Endodermal cell (in vitro differentiated cells): ENCODE results near the gene XDH. TPM values are rescaled to one million over a fixed set of nuclear protein-coding genes. Genes with fewer than 3 reads are reported as not detected.

Experiments used
- DNase-seq: peaks from one replicate; pipeline ENCODE4 v3.0.0-alpha.2; 2017
- H3K27ac ChIP-seq: 2 replicates; pipeline ENCODE4 v1.5.1; 2013; ENCODE audit warnings: mild to moderate bottlenecking, low read depth, low read length, moderate library complexity
- H3K27me3 ChIP-seq: 2 replicates; pipeline ENCODE4 v1.6.1; 2013; ENCODE audit warnings: mild to moderate bottlenecking, low read length, moderate library complexity; ENCODE audit not compliant: insufficient read depth, control insufficient read depth, poor library complexity, severe bottlenecking
- H3K36me3 ChIP-seq: 2 replicates; pipeline ENCODE4 v1.7.0; 2013; ENCODE audit warnings: mild to moderate bottlenecking, low read length, moderate library complexity; ENCODE audit not compliant: control insufficient read depth, insufficient read depth
- H3K4me1 ChIP-seq: one replicate; pipeline ENCODE4 v1.7.0; 2013; ENCODE audit warnings: low read length; ENCODE audit not compliant: control insufficient read depth, insufficient read depth
- H3K4me3 ChIP-seq: 2 replicates; pipeline ENCODE4 v1.5.1; 2013; ENCODE audit warnings: mild to moderate bottlenecking, low read length, moderate library complexity
- H3K9ac ChIP-seq: 2 replicates; pipeline ENCODE4 v1.6.1; 2013; ENCODE audit warnings: mild to moderate bottlenecking, low read length, moderate library complexity; ENCODE audit not compliant: poor library complexity, severe bottlenecking; ENCODE audit errors: extremely low read depth
- H3K9me3 ChIP-seq: 2 replicates; pipeline ENCODE4 v1.6.1; 2013; ENCODE audit warnings: mild to moderate bottlenecking, low read length, moderate library complexity; ENCODE audit not compliant: control insufficient read depth
- H3K27ac Mint-ChIP-seq: 2 replicates; pipeline ENCODE4 v1.8.0; 2020; ENCODE audit warnings: mixed read lengths
- H3K27me3 Mint-ChIP-seq: 2 replicates; pipeline ENCODE4 v1.8.0; 2021; ENCODE audit warnings: mild to moderate bottlenecking, mixed read lengths; ENCODE audit not compliant: insufficient read depth
- H3K36me3 Mint-ChIP-seq: 2 replicates; pipeline ENCODE4 v1.8.0; 2020; ENCODE audit warnings: low read depth, mixed read lengths
- H3K4me1 Mint-ChIP-seq: 2 replicates; pipeline ENCODE4 v1.8.0; 2020; ENCODE audit warnings: mixed read lengths
- H3K4me3 Mint-ChIP-seq: 2 replicates; pipeline ENCODE4 v1.8.0; 2020; ENCODE audit warnings: mild to moderate bottlenecking, moderate library complexity, mixed read lengths
- H3K9me3 Mint-ChIP-seq: 2 replicates; pipeline ENCODE4 v1.8.0; 2020; ENCODE audit warnings: mild to moderate bottlenecking, mixed read lengths
- WGBS, 2 experiments: methylation state at CpG; one replicate each; pipeline versions ENCODE4 v1.1.5 to v1.1.7; 2013; ENCODE audit warnings: missing lambda C conversion rate in 2 of 2, mixed read lengths in 1 of 2; ENCODE audit not compliant: insufficient coverage in 1 of 2, insufficient read length in 1 of 2; 5-methylcytosine and 5-hydroxymethylcytosine counted together
- total RNA-seq, 2 donors: library from RNA; stranded (reverse); fragmentation: NEBNext Ultra II Directional in 1 of 2; extraction: Animal tissue kit (Norgen Biotek cat#: 25700) in 1 of 2; gene quantifications; 2 replicates in 1 of 2; 3 replicates in 1 of 2; pipeline ENCODE4 v1.2.1, GENCODE V29; 2021
- TF ChIP-seq, protein P1 (sequence below): fragments of 200-600 bp; sonication (generic); conservative IDR thresholded peaks from 2 replicates; pipeline ENCODE4 v1.5.0; 2021; ENCODE audit warnings: antibody characterized with exemption, mild to moderate bottlenecking

Gene XDH
- total RNA-seq, 2 donors from 2014 or later, result 1.9 to 4.0 TPM

DNA sequence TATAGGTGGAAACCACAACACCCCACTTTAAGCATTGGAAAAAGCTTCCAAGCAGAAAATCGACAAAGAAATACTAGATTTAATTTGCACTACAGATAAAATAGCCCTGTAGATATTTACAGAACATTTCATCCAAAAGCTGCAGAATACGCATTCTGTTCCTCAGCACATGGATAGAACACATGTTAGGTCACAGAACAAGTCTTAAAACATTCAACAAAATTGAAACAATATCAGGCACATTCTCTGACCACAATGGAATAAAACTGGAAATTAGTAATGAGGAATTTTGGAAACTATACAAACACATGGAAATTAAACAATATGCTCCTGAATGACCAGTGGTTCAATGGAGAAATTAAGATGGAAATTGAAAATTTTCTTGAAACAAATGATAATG is 27.8 kb upstream of the XDH start:
- Histone ChIP-seq H3K36me3 (no peaks in the 10 kb centered on the region), H3K4me3 (no peak overlapping the region), H3K9me3 (peaks cover 11% of the 10 kb centered on the region), H3K27me3 (no peaks in the 10 kb centered on the region), H3K9ac (no peak overlapping the region), H3K27ac (no peak overlapping the region), H3K4me1 (no peaks in the 10 kb centered on the region)
- no peaks in the 10 kb centered on the region for H3K4me1 Mint-ChIP-seq
- H3K9me3 Mint-ChIP-seq, result peaks cover 14% of the 10 kb centered on the region
- H3K36me3 Mint-ChIP-seq, result peaks cover 3% of the 10 kb centered on the region
- no peaks in the 10 kb centered on the region for H3K27me3 Mint-ChIP-seq
- WGBS, 2 experiments, result 92% methylated on average over 2 of the region's 2 CpGs; no CpG with 5 or more reads in 1 of the 2 experiments
- TF ChIP-seq, protein P1, sequence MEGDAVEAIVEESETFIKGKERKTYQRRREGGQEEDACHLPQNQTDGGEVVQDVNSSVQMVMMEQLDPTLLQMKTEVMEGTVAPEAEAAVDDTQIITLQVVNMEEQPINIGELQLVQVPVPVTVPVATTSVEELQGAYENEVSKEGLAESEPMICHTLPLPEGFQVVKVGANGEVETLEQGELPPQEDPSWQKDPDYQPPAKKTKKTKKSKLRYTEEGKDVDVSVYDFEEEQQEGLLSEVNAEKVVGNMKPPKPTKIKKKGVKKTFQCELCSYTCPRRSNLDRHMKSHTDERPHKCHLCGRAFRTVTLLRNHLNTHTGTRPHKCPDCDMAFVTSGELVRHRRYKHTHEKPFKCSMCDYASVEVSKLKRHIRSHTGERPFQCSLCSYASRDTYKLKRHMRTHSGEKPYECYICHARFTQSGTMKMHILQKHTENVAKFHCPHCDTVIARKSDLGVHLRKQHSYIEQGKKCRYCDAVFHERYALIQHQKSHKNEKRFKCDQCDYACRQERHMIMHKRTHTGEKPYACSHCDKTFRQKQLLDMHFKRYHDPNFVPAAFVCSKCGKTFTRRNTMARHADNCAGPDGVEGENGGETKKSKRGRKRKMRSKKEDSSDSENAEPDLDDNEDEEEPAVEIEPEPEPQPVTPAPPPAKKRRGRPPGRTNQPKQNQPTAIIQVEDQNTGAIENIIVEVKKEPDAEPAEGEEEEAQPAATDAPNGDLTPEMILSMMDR, result no peak
- DNase-seq, result no peak
- no peak overlapping the region for H3K4me3 Mint-ChIP-seq
- no peak overlapping the region for H3K27ac Mint-ChIP-seq

DNA sequence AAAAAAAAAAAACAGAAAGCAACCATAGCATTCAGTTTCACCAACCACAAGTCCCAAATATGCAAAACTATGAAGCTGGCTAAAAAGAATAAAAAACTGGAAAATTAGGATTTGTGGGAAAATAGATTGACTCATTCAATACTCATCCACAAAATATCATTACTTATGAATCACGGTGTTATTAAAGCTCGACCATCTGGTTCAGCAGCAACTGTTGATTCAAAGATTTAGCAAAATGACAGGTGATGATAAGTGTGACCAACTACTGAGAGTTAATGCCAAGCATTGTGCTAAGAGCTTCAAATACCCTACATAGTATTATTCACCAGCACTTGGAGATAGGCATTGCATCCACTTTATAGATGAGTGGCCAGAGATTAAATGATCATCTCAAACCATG is 26.2 kb upstream of the XDH start:
- Histone ChIP-seq H3K9me3 (peaks cover 11% of the 10 kb centered on the region), H3K36me3 (no peaks in the 10 kb centered on the region), H3K4me3 (no peak overlapping the region), H3K27ac (no peak overlapping the region), H3K27me3 (no peaks in the 10 kb centered on the region), H3K4me1 (no peaks in the 10 kb centered on the region), H3K9ac (no peak overlapping the region)
- peaks cover 14% of the 10 kb centered on the region for H3K9me3 Mint-ChIP-seq
- no peak for DNase-seq
- no peak overlapping the region for H3K27ac Mint-ChIP-seq
- H3K27me3 Mint-ChIP-seq, result no peaks in the 10 kb centered on the region
- H3K4me3 Mint-ChIP-seq, result no peak overlapping the region
- WGBS, 2 experiments, result 68% methylated on average over 2 of the region's 2 CpGs; no CpG with 5 or more reads in 1 of the 2 experiments
- H3K4me1 Mint-ChIP-seq, result no peaks in the 10 kb centered on the region
- TF ChIP-seq, protein P1, result no peak
- peaks cover 3% of the 10 kb centered on the region for H3K36me3 Mint-ChIP-seq

DNA sequence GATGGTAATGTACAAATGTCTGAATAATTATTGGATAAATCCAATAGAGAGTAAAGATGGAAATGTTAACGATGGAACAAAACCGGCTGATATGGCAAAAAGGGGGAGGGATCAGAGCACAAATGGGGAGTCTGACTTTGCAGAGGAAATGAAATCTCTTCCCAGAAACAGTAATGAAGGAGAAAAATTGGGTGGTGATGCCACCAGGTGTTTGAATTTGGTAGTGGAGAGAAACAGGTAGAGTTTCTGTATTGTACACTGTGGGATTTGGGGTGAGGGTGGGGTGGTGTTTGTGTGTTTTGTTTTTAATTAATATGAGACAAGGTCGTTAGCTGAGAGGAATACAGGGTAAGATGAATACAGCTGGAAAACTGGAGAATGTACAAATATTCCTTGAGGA is 20.4 kb upstream of the XDH start:
- H3K4me1 ChIP-seq, result no peaks in the 10 kb centered on the region
- Mint-ChIP-seq H3K27me3 (peaks cover 1% of the 10 kb centered on the region), H3K4me3 (no peak overlapping the region), H3K36me3 (no peaks in the 10 kb centered on the region), H3K27ac (no peak overlapping the region), H3K9me3 (no peaks in the 10 kb centered on the region), H3K4me1 (no peaks in the 10 kb centered on the region)
- TF ChIP-seq, protein P1, result peak; percentile 55
- H3K9ac ChIP-seq, result no peak overlapping the region
- no peak overlapping the region for H3K27ac ChIP-seq
- H3K36me3 ChIP-seq, result no peaks in the 10 kb centered on the region
- no peak for DNase-seq
- H3K27me3 ChIP-seq, result no peaks in the 10 kb centered on the region
- H3K4me3 ChIP-seq, result no peak overlapping the region
- WGBS, 2 experiments, result 76 to 85% methylated on average over 3 of the region's 3 CpGs
- no peaks in the 10 kb centered on the region for H3K9me3 ChIP-seq
